ENCODE data around the gene CREB5. TPM values are rescaled to one million over a fixed set of nuclear protein-coding genes. Genes with fewer than 3 reads are reported as not detected.

The CREB5 gene
- total and polyA plus RNA-seq, 2 donors (not counting 3 experiments of a cell fraction or from before 2014, with no cell fraction given), result 19.6 to 28.4 TPM

- dilution Hi-C loops (cut with MboI; ENCODE audit: extremely low pct_ligation_motif_present, low sequenced_read_pairs), result no loop called here
- ChIA-PET CTCF (no interaction called here), POLR2A (no interaction called here)
- Histone ChIP-seq H4K20me1 (replicated peaks; ENCODE audit: control insufficient read depth, extremely low read depth, insufficient read depth, low read length) (no peaks in the 10 kb centered on the region), H3K4me1 (ENCODE audit: control insufficient read depth, extremely low read depth, insufficient read depth, low read length) (no peaks in the 10 kb centered on the region), H3K4me3 (replicated peaks in 1 of 3; ENCODE audit: insufficient read depth in 1 of 3, low read depth in 1 of 3, low read length in 3 of 3) (no peak overlapping the region), H3K9me1 (replicated peaks; ENCODE audit: control insufficient read depth, extremely low read depth, insufficient read depth, low read length) (no peaks in the 10 kb centered on the region), H2AFZ (ENCODE audit: low read depth, low read length) (no peak overlapping the region), H3K4me2 (ENCODE audit: insufficient read depth, low read length) (no peak overlapping the region), H3K9me3 (replicated peaks; ENCODE audit: control insufficient read depth, insufficient read depth, low read length) (no peaks in the 10 kb centered on the region), H3K79me2 (ENCODE audit: control insufficient read depth, insufficient read depth, low read length) (no peaks in the 10 kb centered on the region), H3K36me3 (ENCODE audit: control insufficient read depth in 2 of 2, extremely low read depth in 1 of 2, insufficient read depth in 2 of 2, low read length in 2 of 2) (no peaks in the 10 kb centered on the region), H3K9ac (replicated peaks; ENCODE audit: extremely low read depth, insufficient read depth, low read length) (no peak overlapping the region), H3K27ac (ENCODE audit: insufficient read depth, low read depth, low read length) (no peak overlapping the region), H3K27me3 (ENCODE audit: control insufficient read depth in 2 of 2, insufficient read depth in 2 of 2, low read length in 2 of 2) (peaks cover 0 to 6% of the 10 kb centered on the region in 2 experiments)
- FAIRE-seq, result no peak
- no TSS peak for BruUV-seq (replicated peaks)
- no peak for TF ChIP-seq JUN (IDR thresholded peaks at IDR 0.05; ENCODE audit: borderline replicate concordance, insufficient read depth, insufficient read length, low read depth)
- TF ChIP-seq FOS (IDR thresholded peaks at IDR 0.05; ENCODE audit: borderline replicate concordance, insufficient read depth, low read length), result no peak
- TF ChIP-seq MYC (IDR thresholded peaks at IDR 0.05; ENCODE audit: low read depth, low read length), result no peak
- TF ChIP-seq POLR2A (IDR thresholded peaks at IDR 0.05; ENCODE audit: low read depth, low read length), result no peak
- no peak for TF ChIP-seq CTCF (IDR thresholded peaks at IDR 0.05; ENCODE audit: extremely low read depth in 1 of 2, insufficient read depth in 1 of 2, low read depth in 1 of 2, low read length in 2 of 2)
- no peak for TF ChIP-seq MAX (IDR thresholded peaks at IDR 0.05; ENCODE audit: insufficient read depth, insufficient read length)
- no peak for TF ChIP-seq EZH2 (IDR thresholded peaks at IDR 0.05; ENCODE audit: borderline replicate concordance, low read depth, low read length, severe bottlenecking)
- no peak for TF ChIP-seq GATA2 (IDR thresholded peaks at IDR 0.05; ENCODE audit: insufficient read depth, insufficient read length, low read depth, low read length)
- no peak for TF ChIP-seq POLR2AphosphoS5 (IDR thresholded peaks at IDR 0.05; ENCODE audit: insufficient read depth, low read depth, low read length)
- intact Hi-C loops (cut with micrococcal nuclease), result no loop called here
- DNase-seq (ENCODE audit: low read depth, low spot score), result no peak
Measured at GRCh38 chr7:28595801-28596200, 183.5 kb downstream of the CREB5 start.

All from endothelial cell of umbilical vein (primary cell).